ENCODE results near the gene NACC2.

- TF ChIP-seq CTCF (optimal IDR thresholded peaks at IDR 0.05 in 1 of 3, IDR thresholded peaks at IDR 0.05 in 1 of 3, conservative IDR thresholded peaks at IDR 0.05 in 1 of 3; ENCODE audit: extremely low read depth in 1 of 3, insufficient read depth in 2 of 3, low read length in 3 of 3) = no peak
- no peak for TF ChIP-seq EZH2 (IDR thresholded peaks at IDR 0.05; ENCODE audit: low read length)
Observed at GRCh38 chr9:135992486-135993408, 102.3 kb downstream of the NACC2 start.
